Measurements from ENCODE around the gene ROCK2.

DNA sequence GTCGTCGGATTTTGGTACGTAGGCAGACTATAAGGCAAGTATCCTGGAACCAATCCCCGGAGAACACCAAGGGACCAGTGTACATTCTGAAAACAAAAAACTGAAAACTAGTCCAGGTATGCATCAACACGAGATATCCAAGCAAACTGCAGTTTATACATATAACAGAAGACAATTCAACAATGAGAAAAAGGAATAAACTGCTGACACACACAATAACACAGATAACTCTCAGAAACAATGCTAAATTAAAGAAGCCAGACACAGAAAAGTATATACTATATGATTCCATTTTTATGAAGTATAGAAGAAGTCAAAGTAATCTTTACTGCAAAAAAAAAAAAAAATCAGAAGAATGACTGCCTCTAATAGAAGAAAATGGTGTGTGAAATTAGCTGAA, 5.9 kb downstream of the ROCK2 start:
- TF ChIP-seq, protein P1, sequence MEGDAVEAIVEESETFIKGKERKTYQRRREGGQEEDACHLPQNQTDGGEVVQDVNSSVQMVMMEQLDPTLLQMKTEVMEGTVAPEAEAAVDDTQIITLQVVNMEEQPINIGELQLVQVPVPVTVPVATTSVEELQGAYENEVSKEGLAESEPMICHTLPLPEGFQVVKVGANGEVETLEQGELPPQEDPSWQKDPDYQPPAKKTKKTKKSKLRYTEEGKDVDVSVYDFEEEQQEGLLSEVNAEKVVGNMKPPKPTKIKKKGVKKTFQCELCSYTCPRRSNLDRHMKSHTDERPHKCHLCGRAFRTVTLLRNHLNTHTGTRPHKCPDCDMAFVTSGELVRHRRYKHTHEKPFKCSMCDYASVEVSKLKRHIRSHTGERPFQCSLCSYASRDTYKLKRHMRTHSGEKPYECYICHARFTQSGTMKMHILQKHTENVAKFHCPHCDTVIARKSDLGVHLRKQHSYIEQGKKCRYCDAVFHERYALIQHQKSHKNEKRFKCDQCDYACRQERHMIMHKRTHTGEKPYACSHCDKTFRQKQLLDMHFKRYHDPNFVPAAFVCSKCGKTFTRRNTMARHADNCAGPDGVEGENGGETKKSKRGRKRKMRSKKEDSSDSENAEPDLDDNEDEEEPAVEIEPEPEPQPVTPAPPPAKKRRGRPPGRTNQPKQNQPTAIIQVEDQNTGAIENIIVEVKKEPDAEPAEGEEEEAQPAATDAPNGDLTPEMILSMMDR (IDR thresholded peaks at IDR 0.05): no peak
- TF ChIP-seq POLR2AphosphoS5 (IDR thresholded peaks at IDR 0.05) (no peak), POLR2A (IDR thresholded peaks at IDR 0.05) (no peak)
